K562 (cell line): ENCODE data around the gene RPRD1B. TPM values are rescaled to one million over a fixed set of nuclear protein-coding genes. Genes with fewer than 3 reads are reported as not detected.
A peak's percentile ranks its signal among the peaks of the same experiment; 100 is the strongest.

ENCODE experiments used
- CC2D1A ChIP-seq: fragments of 450-650 bp; IDR thresholded peaks from 2 replicates; pipeline ENCODE4 v1.6.1; 2017; ENCODE audit warnings: mild to moderate bottlenecking
- EGR1 ChIP-seq: fragments of 450-650 bp; conservative IDR thresholded peaks from 2 replicates; pipeline ENCODE4 v1.6.1; 2017; ENCODE audit warnings: mild to moderate bottlenecking
- EWSR1 ChIP-seq: fragments of 450-650 bp; IDR thresholded peaks from 2 replicates; pipeline ENCODE4 v1.6.1; 2018; ENCODE audit warnings: borderline replicate concordance, mild to moderate bottlenecking, low read depth, moderate library complexity; ENCODE audit not compliant: partially characterized antibody
- FOXK2 ChIP-seq, 2 experiments: fragments of 450-650 bp; IDR thresholded peaks in 1 of 2; conservative IDR thresholded peaks in 1 of 2; 2 replicates each; pipeline ENCODE4 v1.6.1; 2016; ENCODE audit warnings: low read depth in 2 of 2, mild to moderate bottlenecking in 1 of 2
- HDAC3 ChIP-seq: fragments of 450-650 bp; IDR thresholded peaks from 2 replicates; pipeline ENCODE4 v1.6.1; 2018; ENCODE audit warnings: borderline replicate concordance, mild to moderate bottlenecking, moderate library complexity; ENCODE audit not compliant: partially characterized antibody
- ID3 ChIP-seq, 2 experiments: fragments of 250-450 bp in 1 of 2; fragments of 450-650 bp in 1 of 2; sonication (Bioruptor Pico) in 1 of 2; IDR thresholded peaks; 2 replicates each; pipeline versions ENCODE4 v1.6.1 to v1.8.0; 2016 to 2021; ENCODE audit warnings: mild to moderate bottlenecking in 2 of 2, moderate library complexity in 2 of 2, missing compliant biosample characterization in 1 of 2, missing genetic modification characterization in 1 of 2
- LCOR ChIP-seq: sonication (generic); formaldehyde crosslinking; IDR thresholded peaks from 2 replicates; pipeline ENCODE4 v1.8.0; 2022; ENCODE audit warnings: mild to moderate bottlenecking, missing genetic modification reagents
- SETDB1 ChIP-seq: IDR thresholded peaks from one replicate; pipeline ENCODE4 v1.6.1; 2012; ENCODE audit warnings: low read length, control low read depth, inconsistent platforms
- TAF15 ChIP-seq: fragments of 200-400 bp; formaldehyde crosslinking; IDR thresholded peaks from 2 replicates; pipeline ENCODE4 v1.6.1; 2017; ENCODE audit warnings: mild to moderate bottlenecking, low read depth, low read length, moderate library complexity
- VEZF1 ChIP-seq: fragments of 200-800 bp; sonication (Bioruptor generic); IDR thresholded peaks from 2 replicates; pipeline ENCODE4 v1.6.1; 2017; ENCODE audit warnings: missing genetic modification characterization, missing compliant biosample characterization
- ZBTB26 ChIP-seq: fragments of 450-650 bp; formaldehyde crosslinking; IDR thresholded peaks from 2 replicates; pipeline ENCODE4 v1.4.0; 2022; ENCODE audit warnings: missing genetic modification characterization
- ZBTB40 ChIP-seq, 2 experiments: fragments of 450-650 bp in 1 of 2; sonication (generic) in 1 of 2; formaldehyde crosslinking in 1 of 2; IDR thresholded peaks; 2 replicates each; pipeline versions ENCODE4 v1.7.1 to v1.9.0; 2016 to 2022; ENCODE audit warnings: inconsistent platforms in 1 of 2, mild to moderate bottlenecking in 1 of 2, missing genetic modification reagents in 1 of 2
- ZNF217 ChIP-seq: sonication (generic); formaldehyde crosslinking; IDR thresholded peaks from 2 replicates; pipeline ENCODE4 v1.8.0; 2022; ENCODE audit warnings: mild to moderate bottlenecking, missing genetic modification reagents
- ZNF444 ChIP-seq: fragments of 250-450 bp; sonication (Bioruptor Pico); IDR thresholded peaks from 2 replicates; pipeline ENCODE4 v1.4.0; 2020; ENCODE audit warnings: mild to moderate bottlenecking, moderate library complexity
- ZNF586 ChIP-seq: fragments of 450-650 bp; formaldehyde crosslinking; conservative IDR thresholded peaks from 2 replicates; pipeline ENCODE4 v1.4.0; 2020; ENCODE audit warnings: mild to moderate bottlenecking, moderate library complexity
- polyA plus RNA-seq, 8 experiments: library from polyadenylated mRNA; depleted of rRNA in 4 of 8; stranded (reverse) in 5 of 8; unstranded in 3 of 8; fragments of >200 nt; fragmentation: Nextera tagmentation in 2 of 8; fragmentation: Illumina TruSeq in 1 of 8; extraction: Ambion mirVana in 2 of 8; extraction: Trizol in 1 of 8; gene quantifications; 2 replicates each; pipeline versions ENCODE4 v1.2.1 to v1.2.3, GENCODE V29; 2011 to 2014; ENCODE audit warnings: inconsistent platforms in 1 of 8, missing spikeins in 1 of 8
- total RNA-seq, 7 experiments: library from RNA; depleted of rRNA in 6 of 7; stranded (reverse); fragments of >200 nt in 6 of 7; fragmentation: Illumina TruSeq in 2 of 7; extraction: Trizol in 2 of 7; gene quantifications; 2 replicates each; pipeline versions ENCODE4 v1.2.1 to v1.2.3, GENCODE V29; 2011 to 2021; ENCODE audit warnings: low replicate concordance in 1 of 7

The RPRD1B gene
- total and polyA plus RNA-seq, 9 of the 15 experiments (the other 6 are each of a cell fraction or from before 2014, with no cell fraction given): 5.5 to 43.0 (median 24.4) TPM

DNA sequence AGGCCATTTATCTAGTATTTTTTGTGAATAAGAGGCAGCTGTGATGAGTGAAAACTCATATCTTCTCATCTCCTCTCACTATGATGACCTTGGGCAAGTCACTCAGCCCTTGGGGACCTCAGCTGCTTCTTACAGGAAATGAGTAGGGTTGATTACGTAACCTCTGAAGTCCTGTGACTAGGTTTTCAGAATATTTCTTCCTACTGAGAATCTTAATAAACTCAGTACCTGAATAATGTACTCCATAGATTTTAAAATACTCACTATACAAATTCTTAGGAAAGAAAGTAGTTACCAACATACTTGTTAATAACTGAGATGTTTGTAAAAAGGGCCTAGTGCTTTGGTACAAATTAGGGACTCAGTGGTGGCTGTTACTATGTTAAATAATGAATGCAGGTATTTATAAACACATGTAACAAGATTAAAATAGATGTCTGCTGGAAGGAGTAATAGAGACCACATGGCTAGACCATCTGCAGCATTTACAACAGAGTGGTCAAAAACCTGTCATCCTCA lies 60.9 kb downstream of the RPRD1B start (continued):
- no peak for TF ChIP-seq ZBTB40 (IDR thresholded peaks at IDR 0.05)
- no peak for TF ChIP-seq ZBTB40 (CRISPR knock-in tag; IDR thresholded peaks at IDR 0.05)
- no peak for TF ChIP-seq HDAC3
- no peak for TF ChIP-seq TAF15
- no peak for TF ChIP-seq ID3 (CRISPR knock-in tag; IDR thresholded peaks at IDR 0.05)
- no peak for TF ChIP-seq ID3 (tag; IDR thresholded peaks at IDR 0.05)
- TF ChIP-seq LCOR (CRISPR knock-in tag): no peak
- no peak for TF ChIP-seq CC2D1A
- no peak for TF ChIP-seq EGR1
- 0 out of 2 replicates have a peak, but pooled peaks have one; percentile 9 for TF ChIP-seq VEZF1
- TF ChIP-seq ZNF444 (CRISPR knock-in tag): no peak
- TF ChIP-seq EWSR1: no peak
- no peak for TF ChIP-seq SETDB1
- TF ChIP-seq FOXK2 (conservative IDR thresholded peaks at IDR 0.05 in 1 of 2, IDR thresholded peaks at IDR 0.05 in 1 of 2; ENCODE audit: low read depth in 2 of 2): no peak
- TF ChIP-seq ZBTB26 (CRISPR knock-in tag): no peak
- no peak for TF ChIP-seq ZNF217
- no peak for TF ChIP-seq ZNF586 (CRISPR knock-in tag)
